Naive B cell (primary cell): ENCODE results near the gene PRMT7. TPM values are rescaled to one million over a fixed set of nuclear protein-coding genes. Genes with fewer than 3 reads are reported as not detected.

Experiments used
- ATAC-seq, 2 donors: fragments of 150-1000 bp; cut with Tn5 transposase; 2 replicates each; pipeline ENCODE4 v1.10.0; 2021; ENCODE audit warnings: low read depth in 2 of 2, mild to moderate bottlenecking in 2 of 2, moderate library complexity in 2 of 2
- DNase-seq: peaks from one replicate; pipeline ENCODE4 v3.0.0; 2022
- H3K27ac Mint-ChIP-seq, 6 donors: one replicate each; pipeline ENCODE4 v1.8.0; 2020 to 2022; ENCODE audit warnings: mild to moderate bottlenecking in 6 of 6, mixed read lengths in 6 of 6, moderate library complexity in 5 of 6, inconsistent platforms in 2 of 6
- H3K27me3 Mint-ChIP-seq, 3 donors: one replicate each; pipeline ENCODE4 v1.8.0; 2021 to 2022; ENCODE audit warnings: mixed read lengths in 3 of 3, mild to moderate bottlenecking in 1 of 3
- H3K36me3 Mint-ChIP-seq, 2 donors: one replicate each; pipeline ENCODE4 v1.8.0; 2020 to 2022; ENCODE audit warnings: mixed read lengths in 2 of 2, inconsistent platforms in 1 of 2, mild to moderate bottlenecking in 1 of 2
- H3K4me1 Mint-ChIP-seq, 3 donors: one replicate each; pipeline ENCODE4 v1.8.0; 2020 to 2022; ENCODE audit warnings: mixed read lengths in 3 of 3, inconsistent platforms in 1 of 3, mild to moderate bottlenecking in 1 of 3, moderate library complexity in 1 of 3
- H3K4me3 Mint-ChIP-seq, 8 donors: one replicate each; pipeline ENCODE4 v1.8.0; 2020 to 2022; ENCODE audit warnings: mild to moderate bottlenecking in 8 of 8, mixed read lengths in 8 of 8, moderate library complexity in 8 of 8, inconsistent platforms in 2 of 8
- H3K9me3 Mint-ChIP-seq, 7 donors: one replicate each; pipeline ENCODE4 v1.8.0; 2020 to 2022; ENCODE audit warnings: mixed read lengths in 7 of 7, mild to moderate bottlenecking in 5 of 7, inconsistent platforms in 2 of 7, moderate library complexity in 1 of 7
- polyA plus RNA-seq, 6 donors: library from polyadenylated mRNA; unstranded; fragments of 300-500 nt; fragmentation: Illumina TruSeq; gene quantifications; one replicate each; pipeline ENCODE4 v1.2.3, GENCODE V29; 2021; ENCODE audit warnings: low read depth in 6 of 6

Gene PRMT7, protein sequence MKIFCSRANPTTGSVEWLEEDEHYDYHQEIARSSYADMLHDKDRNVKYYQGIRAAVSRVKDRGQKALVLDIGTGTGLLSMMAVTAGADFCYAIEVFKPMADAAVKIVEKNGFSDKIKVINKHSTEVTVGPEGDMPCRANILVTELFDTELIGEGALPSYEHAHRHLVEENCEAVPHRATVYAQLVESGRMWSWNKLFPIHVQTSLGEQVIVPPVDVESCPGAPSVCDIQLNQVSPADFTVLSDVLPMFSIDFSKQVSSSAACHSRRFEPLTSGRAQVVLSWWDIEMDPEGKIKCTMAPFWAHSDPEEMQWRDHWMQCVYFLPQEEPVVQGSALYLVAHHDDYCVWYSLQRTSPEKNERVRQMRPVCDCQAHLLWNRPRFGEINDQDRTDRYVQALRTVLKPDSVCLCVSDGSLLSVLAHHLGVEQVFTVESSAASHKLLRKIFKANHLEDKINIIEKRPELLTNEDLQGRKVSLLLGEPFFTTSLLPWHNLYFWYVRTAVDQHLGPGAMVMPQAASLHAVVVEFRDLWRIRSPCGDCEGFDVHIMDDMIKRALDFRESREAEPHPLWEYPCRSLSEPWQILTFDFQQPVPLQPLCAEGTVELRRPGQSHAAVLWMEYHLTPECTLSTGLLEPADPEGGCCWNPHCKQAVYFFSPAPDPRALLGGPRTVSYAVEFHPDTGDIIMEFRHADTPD
- 10 to 100 TPM; 14.8 to 34.8 (median 23.1) TPM for polyA plus RNA-seq

DNA sequence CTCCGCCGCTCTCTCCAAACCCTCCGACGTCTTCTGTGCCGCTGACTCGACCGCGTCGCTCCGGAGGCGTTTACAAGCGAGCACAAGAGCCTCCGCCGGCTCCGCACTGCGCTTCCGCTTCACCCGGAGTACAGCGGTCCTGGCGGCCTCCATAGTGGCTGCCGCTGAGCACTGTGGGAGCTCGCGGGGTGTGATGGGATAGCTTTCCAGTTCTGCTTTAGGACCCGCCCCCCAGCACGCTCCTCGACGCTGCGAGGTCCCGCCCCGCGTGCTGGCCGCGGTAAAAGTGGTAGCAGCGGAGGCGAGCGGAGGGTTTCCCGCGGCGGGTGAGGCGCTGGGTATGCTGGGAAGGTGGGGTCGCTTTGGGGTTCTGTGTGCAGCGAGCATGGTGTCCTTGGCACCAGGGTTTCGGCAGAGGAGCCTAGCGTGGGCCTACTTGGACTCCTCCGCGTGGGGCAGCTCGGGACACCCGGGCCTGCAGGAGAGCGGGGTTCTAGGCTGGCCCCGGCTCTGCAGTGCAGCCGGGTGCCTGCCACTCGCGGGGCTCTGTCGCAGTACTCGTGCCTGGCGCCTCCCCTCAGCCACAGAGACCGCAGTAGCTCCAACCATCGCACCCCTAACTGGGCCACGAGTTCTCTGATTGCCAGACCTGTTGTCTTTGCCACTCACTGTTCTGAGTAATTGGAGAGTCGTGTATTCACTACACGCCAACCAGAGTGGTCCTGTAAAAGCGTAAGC is at the start of gene PRMT7, which contains the start of gene SLC7A6OS:
Gene PRMT7 (plus strand): TSS at position 246 of the 738 bp plus-strand sequence. CDS start 4,961 bp downstream, outside the sequence.
Gene SLC7A6OS (minus strand): TSS at position 173 of the 738 bp plus-strand sequence. CDS start 20 bp downstream, at position 153.
- Mint-ChIP-seq H3K4me3 (peak within 1 kb of the TSS; percentile 90 to 99 (median 98)), H3K27me3 (no peaks in the 10 kb centered on the region), H3K9me3 (no peaks in the 10 kb centered on the region), H3K36me3 (no peaks in the 10 kb centered on the region), H3K27ac (peak within 1 kb of the TSS; percentile 88 to 98 (median 94)), H3K4me1 (peaks cover 21 to 49% (median 39%) of the 10 kb centered on the region in 3 donors)
- peak; percentile 98 to 99 for ATAC-seq
- DNase-seq = peak; percentile 91

DNA sequence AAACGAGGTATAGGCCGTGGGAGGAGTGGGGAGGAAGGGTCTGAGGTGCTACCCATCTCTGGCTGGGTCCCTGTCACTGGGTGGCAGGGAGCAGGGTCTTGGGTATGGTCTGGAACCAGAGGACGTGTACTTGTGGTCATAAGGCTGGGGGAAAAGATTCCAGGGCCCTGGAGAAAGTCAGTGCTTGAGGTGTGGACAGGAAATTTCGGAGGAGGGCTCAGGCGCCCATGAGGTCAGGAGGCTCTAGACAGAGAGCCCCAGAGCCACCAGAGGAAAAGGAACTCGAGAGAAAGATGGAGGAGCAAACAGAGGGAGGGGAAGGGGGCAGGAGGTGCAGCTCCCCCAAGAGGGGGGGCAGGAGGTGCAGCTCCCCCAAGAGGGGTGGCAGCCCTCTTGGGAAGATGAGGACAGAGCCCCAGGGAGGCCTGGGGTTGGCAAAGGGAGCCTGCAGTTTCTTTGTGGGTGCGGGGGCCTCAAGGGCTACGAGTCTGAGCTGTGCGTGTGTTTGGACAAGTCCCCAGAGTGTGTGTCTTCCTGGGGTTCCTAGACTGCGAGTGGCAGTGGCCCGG is 47.2 kb upstream of the PRMT7 start:
- DNase-seq (no peak), ATAC-seq (no peak)
- Mint-ChIP-seq H3K36me3 (no peaks in the 10 kb centered on the region), H3K4me1 (peaks cover 30 to 54% (median 48%) of the 10 kb centered on the region in 3 donors), H3K4me3 (peak overlapping the region; percentile 88 to 98 (median 96)), H3K27ac (peak overlapping the region; percentile 97 to 99 (median 98)), H3K27me3 (no peaks in the 10 kb centered on the region), H3K9me3 (no peaks in the 10 kb centered on the region)

DNA sequence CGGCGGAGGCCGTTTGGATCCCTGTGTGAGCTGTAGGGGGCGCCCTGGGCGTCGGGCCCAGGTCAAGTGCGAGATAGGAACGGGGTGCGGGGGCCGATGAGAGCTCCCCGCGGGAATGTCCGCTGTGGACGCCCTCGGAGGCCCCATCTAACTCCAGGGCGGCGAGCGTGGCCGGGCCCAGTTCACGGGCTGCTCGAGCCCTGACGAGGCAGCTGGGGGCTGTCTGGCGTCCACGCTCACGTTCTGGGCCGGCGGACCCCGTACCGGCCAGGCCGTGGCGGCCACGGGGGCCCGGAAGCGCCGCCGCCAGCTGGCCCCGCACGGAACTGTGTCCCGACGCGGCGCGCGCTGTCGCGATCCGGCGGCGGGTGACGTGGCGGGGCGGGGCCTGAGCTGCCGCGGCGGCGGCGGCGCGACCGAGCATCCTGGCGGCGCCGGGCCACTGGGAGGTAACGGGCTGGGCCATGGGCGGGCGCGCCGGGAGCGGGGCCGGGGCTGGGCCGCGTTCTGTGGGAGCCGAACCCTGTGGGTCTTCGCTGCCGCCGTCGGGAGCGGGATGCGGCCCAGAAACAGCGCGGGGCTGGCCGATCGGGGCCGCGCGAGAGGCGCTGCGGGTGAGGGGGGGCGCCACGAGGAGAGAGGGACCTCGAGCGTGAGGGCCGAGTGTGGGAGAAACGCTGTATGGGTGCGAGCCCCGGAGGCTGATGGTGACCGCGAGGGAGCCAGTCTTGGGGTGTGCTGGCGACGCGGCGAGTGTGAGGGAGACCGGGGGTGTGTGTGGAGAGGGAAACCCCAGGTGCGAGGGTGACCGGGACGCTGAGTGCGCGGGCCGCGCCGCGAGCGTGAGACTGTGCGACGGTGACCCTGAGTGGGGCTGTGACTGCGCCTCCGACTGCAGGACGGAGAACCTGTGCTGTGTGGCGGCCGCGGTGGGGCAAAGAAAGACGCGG is 46.4 kb upstream of the PRMT7 start, which contains the start of gene SLC7A6:
Gene SLC7A6 (plus strand): TSS at position 399 of the 950 bp plus-strand sequence. CDS start 10,201 bp downstream, outside the sequence.
- Mint-ChIP-seq H3K4me1 (peaks cover 33 to 57% (median 52%) of the 10 kb centered on the region in 3 donors), H3K27me3 (no peaks in the 10 kb centered on the region), H3K27ac (peak within 1 kb of the TSS; percentile 97 to 99 (median 98)), H3K9me3 (no peaks in the 10 kb centered on the region), H3K36me3 (peaks cover 0 to 5% of the 10 kb centered on the region in 2 donors), H3K4me3 (peak within 1 kb of the TSS; percentile 88 to 99 (median 96))
- DNase-seq (peak; percentile 86), ATAC-seq (peak; percentile 74 to 76)

DNA sequence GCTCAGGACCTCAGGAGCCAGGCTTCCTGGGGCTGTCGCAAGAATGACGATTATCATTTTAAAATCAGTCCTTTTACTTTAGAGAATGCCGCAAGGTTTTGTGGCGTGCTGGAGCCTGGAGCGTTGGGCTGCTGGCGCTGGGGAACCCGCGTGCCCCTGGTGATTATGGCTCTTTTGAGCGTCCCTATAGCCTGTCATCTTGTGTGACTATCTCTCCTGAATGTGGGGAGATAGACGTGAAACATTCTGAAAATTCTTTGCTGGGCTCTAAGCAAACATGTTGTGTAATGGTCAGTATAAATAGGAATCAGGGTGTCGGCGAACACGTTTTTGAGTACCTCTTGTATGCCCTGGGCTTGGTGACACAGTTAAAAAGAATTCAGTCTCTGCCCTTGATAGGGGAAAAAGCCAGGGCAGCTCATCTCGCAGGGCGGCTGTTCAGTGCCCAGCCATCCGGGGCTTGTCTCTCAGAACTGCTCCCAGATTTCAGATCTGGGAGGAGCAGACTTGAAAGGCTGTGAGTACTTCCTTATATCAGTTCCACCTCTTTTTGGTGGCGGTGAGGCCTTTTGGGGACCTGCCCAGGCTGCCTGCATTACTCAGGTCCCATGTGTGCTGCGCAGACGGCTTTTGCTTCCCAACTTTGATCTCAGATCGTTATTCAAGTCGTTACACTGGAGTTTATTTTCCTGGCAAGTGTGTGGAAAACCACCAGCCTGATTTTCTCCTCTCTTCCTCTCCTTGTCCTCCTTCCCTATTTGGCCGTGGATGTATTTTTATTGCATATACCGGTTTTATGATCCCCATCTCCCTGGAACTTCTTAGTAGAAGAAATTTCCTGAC is 45.5 kb upstream of the PRMT7 start:
- Mint-ChIP-seq H3K27me3 (no peaks in the 10 kb centered on the region), H3K4me1 (peaks cover 37 to 58% (median 58%) of the 10 kb centered on the region in 3 donors), H3K4me3 (peak overlapping the region; percentile 88 to 99 (median 96)), H3K9me3 (no peaks in the 10 kb centered on the region), H3K36me3 (peaks cover 0 to 6% of the 10 kb centered on the region in 2 donors), H3K27ac (peak overlapping the region; percentile 96 to 99 (median 98))
- no peak for DNase-seq
- peak; percentile 10 to 11 for ATAC-seq

DNA sequence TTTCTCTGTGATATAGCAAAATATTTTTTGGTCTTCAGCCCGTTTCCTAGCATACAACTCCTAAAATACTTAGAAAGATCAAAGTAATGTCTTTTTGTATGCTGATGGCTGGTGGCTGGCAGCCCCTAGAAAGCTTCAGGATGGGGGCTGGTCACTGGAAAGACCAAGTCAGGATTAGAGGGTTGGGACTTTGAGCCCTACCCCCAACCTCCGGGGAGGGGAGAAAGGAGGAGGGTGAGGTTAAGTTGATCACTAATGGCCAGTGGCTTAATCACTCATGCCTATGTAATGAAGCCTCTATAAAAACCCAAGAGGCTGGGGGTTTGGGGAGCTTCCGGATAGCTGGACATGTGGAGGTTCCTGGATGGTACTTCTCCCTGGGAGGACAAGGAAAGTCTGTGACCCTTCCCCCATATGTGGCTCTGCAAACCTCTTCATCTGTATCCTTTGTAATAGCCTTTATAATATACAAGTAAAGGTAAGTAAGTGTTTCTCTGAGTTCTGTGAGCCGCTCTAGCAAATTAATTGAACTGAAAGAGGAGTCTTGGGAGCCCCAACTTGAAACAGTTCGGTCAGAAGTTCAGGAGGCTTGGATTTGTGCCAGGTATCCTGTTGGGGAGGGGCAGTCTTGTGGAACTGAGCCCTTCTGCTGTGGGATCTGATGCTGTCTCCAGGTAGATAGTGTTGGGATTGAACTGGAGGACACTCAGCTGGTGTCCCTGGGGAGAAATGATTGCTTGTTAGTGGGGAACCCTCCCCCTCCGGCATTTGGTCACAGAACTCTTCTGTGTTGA is 43.0 kb upstream of the PRMT7 start:
- H3K4me1 Mint-ChIP-seq = peaks cover 42 to 64% (median 60%) of the 10 kb centered on the region in 3 donors
- DNase-seq (no peak), ATAC-seq (no peak)
- H3K27me3 Mint-ChIP-seq = no peaks in the 10 kb centered on the region
- H3K4me3 Mint-ChIP-seq = peak overlapping the region in 1 of 8 donors; percentile 30
- no peaks in the 10 kb centered on the region for H3K9me3 Mint-ChIP-seq
- H3K36me3 Mint-ChIP-seq = peaks cover 0 to 6% of the 10 kb centered on the region in 2 donors
- peak overlapping the region in 3 of 6 donors; percentile 3 to 70 (median 47) for H3K27ac Mint-ChIP-seq

DNA sequence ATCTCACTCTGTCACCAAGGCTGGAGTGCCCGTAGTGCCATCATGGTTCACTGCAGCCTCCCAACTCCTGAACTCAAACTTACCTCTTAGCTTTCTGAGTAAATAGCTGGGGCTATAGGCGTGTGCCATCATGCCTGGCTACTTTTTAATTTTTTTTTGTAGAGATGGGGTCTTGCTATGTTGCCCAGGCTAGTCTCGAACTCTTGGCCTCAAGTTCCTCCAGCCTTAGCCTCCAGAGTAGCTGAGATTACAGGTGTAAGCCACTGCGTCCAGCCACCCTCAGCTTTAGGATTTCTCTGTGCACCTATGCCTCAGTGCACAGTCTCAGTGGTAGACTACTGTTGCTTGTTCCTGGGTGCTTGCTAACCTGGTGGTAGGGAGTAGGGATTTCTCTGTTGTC is 41.0 kb upstream of the PRMT7 start:
- Mint-ChIP-seq H3K27me3 (no peaks in the 10 kb centered on the region), H3K4me1 (peaks cover 41 to 71% (median 64%) of the 10 kb centered on the region in 3 donors), H3K9me3 (no peaks in the 10 kb centered on the region), H3K36me3 (peaks cover 5 to 6% of the 10 kb centered on the region in 2 donors), H3K27ac (peak overlapping the region in 4 of 6 donors; percentile 61 to 74 (median 65)), H3K4me3 (no peak overlapping the region)
- DNase-seq (no peak), ATAC-seq (no peak)

DNA sequence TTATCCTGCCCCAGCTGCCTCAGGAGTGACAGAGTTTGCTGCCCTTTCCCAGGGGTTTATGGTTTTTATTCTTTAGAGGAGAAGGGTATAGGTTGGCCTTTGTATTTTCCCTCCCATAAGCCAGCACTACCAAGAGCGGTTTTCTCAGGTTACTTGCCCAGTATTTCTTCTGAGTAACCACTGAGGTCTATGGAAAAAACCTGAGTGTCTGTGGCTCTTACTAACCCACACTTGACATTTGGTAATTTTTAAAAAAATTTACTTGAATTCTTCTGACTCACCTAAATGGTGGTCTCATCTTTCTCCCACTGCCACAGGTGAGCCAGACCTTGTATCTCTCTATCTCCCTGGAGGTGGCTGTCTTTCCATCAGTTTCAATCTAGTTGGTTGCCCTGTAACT is 40.5 kb upstream of the PRMT7 start:
- Mint-ChIP-seq H3K9me3 (no peaks in the 10 kb centered on the region), H3K27ac (peak overlapping the region in 3 of 6 donors; percentile 21 to 61 (median 29)), H3K36me3 (peaks cover 5 to 6% of the 10 kb centered on the region in 2 donors), H3K27me3 (no peaks in the 10 kb centered on the region), H3K4me1 (peaks cover 36 to 72% (median 64%) of the 10 kb centered on the region in 3 donors), H3K4me3 (peak overlapping the region in 1 of 8 donors; percentile 10)
- DNase-seq = no peak
- ATAC-seq = no peak

DNA sequence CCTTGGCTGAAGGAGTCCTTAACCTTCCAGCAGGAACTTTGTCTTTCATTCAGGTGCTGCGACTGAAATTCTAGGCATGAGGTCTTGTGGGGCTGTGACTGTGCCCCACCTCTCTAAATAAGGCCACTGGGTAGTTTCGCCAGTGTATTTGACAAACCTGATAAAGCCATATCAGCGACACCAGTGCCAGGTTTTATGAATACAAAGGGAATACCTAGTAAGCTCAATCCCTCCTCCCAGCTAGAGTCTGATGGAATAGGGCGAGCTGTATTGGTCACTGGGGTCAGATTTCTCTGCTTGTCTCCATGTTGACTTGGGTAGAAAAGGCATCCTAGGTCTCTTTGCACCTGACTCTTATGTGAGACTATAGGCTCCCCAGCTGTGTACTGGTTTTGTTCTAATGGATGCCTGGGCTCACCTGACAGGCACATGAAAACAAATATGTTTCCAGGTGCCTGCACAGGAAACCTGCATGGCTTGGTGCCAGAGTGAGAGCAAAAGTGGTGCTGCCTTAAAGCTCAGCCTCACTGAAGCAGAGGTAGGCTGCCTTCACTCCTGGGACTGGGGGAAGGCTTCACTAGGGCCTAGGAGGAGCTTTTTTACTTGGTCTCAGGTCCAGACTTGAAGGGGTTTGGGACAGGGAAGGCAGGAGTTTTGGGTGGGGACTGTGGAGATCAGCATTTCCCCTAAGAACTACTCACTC is 38.2 kb upstream of the PRMT7 start:
- Mint-ChIP-seq H3K27ac (peak overlapping the region in 5 of 6 donors; percentile 12 to 87 (median 68)), H3K9me3 (no peaks in the 10 kb centered on the region), H3K4me3 (peak overlapping the region in 5 of 8 donors; percentile 6 to 82 (median 33)), H3K4me1 (peaks cover 38 to 73% (median 60%) of the 10 kb centered on the region in 3 donors), H3K27me3 (no peaks in the 10 kb centered on the region), H3K36me3 (peaks cover 5 to 6% of the 10 kb centered on the region in 2 donors)
- ATAC-seq (peak; percentile 39 to 45), DNase-seq (no peak)

DNA sequence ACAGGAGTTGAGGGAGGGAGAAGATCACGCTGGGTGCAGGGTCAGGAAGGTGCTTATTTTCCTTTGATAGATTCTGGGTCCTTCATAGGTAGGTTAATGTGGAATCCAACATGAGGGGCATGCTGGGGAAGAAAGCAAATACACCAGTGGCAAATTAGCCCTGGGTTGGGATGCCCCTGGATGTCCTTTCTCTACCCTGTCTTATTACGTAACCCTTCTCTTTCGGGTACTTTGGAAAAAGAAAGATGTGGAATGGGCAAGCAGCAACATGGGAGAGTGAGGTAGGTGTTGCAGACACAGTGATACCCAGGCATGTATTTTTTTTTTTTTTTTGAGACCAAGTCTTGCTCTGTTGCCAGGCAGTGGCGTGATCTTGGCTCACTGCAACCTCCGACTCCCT is 37.4 kb upstream of the PRMT7 start:
- Mint-ChIP-seq H3K36me3 (peaks cover 5 to 6% of the 10 kb centered on the region in 2 donors), H3K27me3 (no peaks in the 10 kb centered on the region), H3K4me1 (peaks cover 38 to 66% (median 55%) of the 10 kb centered on the region in 3 donors), H3K27ac (peak overlapping the region in 5 of 6 donors; percentile 12 to 87 (median 48)), H3K9me3 (no peaks in the 10 kb centered on the region), H3K4me3 (peak overlapping the region in 6 of 8 donors; percentile 5 to 82 (median 44))
- DNase-seq = no peak
- ATAC-seq = no peak

DNA sequence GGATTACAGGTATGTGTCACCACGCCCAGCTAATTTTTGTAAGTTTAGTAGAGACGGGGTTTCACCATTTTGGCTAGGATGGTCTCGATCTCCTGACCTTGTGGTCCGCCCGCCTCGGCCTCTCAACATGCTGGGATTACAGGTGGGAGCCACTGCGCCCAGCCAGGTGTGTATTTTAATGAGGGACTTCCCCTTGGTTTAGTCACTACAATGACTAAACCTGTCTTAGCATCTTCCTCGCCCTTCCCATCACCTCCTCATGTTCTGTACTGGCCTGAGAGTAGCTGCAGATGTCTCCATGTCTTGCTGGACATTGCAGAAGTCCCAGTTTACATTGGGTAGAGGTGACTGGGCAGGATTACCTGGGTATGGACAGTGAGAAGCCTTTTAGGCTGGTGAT is 36.9 kb upstream of the PRMT7 start:
- peak overlapping the region in 2 of 6 donors; percentile 12 to 38 for H3K27ac Mint-ChIP-seq
- ATAC-seq = no peak
- H3K4me3 Mint-ChIP-seq = peak overlapping the region in 4 of 8 donors; percentile 19 to 51 (median 28)
- peaks cover 5 to 6% of the 10 kb centered on the region in 2 donors for H3K36me3 Mint-ChIP-seq
- DNase-seq = no peak
- H3K9me3 Mint-ChIP-seq = no peaks in the 10 kb centered on the region
- H3K27me3 Mint-ChIP-seq = no peaks in the 10 kb centered on the region
- H3K4me1 Mint-ChIP-seq = peaks cover 38 to 66% (median 55%) of the 10 kb centered on the region in 3 donors
